Measurements from ENCODE around the gene ECT2L.

The ECT2L gene

DNA sequence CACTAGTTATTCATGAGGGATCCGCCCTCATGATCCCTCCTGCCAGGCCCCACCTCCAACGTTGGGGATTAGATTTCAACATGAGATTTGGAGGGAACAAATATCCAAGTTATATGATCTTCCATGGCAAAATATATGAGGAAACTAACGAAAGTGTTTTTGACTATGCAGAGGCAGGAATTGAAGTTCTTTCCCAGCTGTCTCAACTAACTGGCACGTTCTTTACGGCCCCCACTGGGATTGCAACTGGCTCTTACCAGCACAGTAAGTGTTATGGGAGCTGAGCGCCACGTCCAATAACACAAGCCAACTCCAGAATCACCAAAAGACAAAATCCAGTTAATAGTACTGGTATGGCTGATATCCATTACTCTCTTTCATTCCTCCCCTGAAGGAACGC is 66.6 kb downstream of the ECT2L start:
- no peak for DNase-seq (ENCODE audit: low read depth, low spot score)

DNA sequence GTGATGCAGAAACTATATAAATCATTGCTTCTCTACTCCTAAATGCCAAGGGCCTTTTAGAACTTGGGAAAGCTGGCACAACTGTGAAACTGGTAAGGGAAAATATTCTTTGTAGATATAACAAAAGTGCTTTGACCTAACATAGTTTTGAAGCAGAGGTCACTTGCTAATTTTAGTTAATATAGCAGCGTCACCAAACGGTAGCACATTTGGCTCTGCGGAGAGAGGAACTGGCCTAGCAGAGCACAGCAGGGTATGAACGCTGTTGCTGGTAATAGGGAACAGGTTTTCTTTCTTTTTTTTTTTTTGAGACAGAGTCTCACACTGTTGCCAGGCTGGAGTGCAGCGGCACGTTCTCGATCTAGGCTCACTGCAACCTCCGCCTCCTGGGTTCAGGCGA is 67.4 kb downstream of the ECT2L start:
- no peak for DNase-seq (ENCODE audit: low read depth, low spot score)

DNA sequence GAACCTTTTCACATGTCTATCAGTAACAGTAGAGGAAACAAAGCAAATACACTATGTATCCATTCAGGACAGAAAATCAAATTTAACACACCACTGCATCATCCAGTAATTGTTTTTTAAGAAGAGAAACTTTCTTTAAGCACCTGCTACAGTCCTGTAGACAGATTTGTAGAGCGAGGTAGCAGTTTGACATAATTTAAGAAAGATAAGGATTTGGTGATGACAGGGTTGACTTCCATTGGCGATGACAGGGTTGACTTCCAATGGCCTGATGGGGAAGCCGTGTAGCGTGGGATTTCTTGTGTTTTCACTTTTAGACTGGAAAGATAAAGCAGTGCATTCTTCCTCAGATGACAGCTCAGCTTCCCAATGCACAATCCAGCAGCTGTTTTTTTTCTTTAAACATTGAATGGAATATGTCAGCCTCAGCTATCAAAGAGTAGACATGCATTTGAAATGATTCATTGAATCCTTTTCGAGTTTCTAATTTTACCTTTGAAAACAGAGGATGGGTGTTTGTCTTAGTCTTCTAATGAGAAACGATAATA is 68.5 kb downstream of the ECT2L start:
- DNase-seq (ENCODE audit: low read depth, low spot score): no peak

DNA sequence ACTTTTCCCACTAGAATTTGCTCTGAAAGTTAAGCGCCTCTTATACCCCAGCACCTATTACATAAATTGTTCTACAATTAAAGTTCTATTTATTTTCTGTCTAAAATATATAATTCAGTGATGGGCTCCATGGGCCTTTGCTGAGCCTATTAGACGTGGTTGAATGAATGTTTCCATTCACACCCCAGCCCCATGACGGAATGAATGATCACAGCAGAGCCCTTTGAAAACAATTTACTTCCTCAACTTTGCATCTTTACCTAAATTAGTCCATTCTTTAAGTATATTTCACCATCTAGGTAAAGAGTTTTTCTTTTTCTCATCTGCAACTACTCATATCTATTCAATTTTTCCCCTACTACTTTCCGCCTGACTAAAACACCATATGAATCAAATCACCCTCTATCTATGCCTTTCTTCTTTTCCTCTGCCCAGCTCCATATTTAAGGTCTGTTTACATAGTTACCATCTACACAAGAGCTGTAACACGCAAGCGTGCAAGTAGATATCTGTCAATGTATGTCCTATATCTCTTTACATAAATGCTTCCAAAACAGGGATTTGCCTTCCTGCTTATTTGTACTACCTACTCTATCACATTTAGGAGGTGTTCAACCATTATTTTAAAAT is 69.7 kb downstream of the ECT2L start:
- DNase-seq (ENCODE audit: low read depth, low spot score): no peak

DNA sequence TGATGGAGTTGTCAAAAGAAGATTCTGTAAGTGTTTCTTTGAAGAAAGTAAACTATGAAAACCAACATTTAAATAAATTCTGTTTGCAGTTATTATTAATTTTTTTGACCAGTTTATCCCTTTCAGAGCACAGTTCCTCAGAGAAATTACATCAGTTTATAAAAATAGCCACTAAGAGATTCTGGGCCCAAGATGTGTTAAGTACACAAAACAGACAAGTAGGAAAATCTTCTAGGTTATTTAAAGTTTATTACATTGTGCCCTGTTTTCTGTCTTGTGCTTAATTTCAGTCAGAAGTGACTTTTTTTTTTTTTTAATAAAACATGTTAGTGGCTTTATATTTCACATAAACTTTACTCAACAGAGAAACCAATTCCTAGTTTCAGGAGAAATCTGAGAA is 72.3 kb downstream of the ECT2L start:
- no peak for DNase-seq (ENCODE audit: low read depth, low spot score)

DNA sequence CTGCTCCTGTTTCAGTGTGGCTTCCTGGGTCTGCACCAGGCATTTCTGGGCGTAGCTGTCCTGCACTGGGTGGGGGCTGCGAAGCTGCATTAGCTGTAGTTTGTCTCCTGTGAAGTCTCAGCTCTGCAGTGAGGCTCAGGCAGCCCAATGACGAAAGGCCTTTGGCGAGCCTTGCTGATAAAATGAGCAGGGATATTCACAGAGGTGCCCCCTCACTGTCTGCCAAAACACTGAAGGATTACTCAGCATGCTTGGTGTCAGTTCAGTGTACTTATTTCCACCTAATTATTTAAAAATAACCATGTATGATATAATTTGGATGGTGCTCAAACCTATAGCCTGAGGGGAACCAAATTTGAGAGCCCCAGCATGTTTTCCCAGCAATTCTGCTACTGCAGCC is 73.5 kb downstream of the ECT2L start:
- no peak for DNase-seq (ENCODE audit: low read depth, low spot score)

DNA sequence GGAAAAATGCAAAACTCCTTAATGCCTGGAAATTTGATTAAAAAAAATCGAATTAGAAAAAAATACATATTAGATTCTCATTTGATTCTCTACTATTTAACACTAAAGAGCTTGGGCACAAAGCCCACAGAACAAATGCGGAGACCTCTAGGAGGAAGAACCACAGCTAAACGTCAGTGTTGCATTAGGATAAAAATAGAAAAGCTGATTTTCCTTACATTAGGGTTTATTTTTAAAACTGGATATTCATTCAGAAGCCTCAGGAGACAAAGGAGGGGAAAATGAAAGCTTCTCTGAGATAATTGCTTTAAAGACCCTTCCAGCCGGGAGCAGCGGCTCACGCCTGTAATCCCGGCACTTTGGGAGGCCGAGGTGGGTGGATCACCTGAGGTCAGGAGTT is 77.3 kb downstream of the ECT2L start:
- no peak for DNase-seq (ENCODE audit: low read depth, low spot score)

DNA sequence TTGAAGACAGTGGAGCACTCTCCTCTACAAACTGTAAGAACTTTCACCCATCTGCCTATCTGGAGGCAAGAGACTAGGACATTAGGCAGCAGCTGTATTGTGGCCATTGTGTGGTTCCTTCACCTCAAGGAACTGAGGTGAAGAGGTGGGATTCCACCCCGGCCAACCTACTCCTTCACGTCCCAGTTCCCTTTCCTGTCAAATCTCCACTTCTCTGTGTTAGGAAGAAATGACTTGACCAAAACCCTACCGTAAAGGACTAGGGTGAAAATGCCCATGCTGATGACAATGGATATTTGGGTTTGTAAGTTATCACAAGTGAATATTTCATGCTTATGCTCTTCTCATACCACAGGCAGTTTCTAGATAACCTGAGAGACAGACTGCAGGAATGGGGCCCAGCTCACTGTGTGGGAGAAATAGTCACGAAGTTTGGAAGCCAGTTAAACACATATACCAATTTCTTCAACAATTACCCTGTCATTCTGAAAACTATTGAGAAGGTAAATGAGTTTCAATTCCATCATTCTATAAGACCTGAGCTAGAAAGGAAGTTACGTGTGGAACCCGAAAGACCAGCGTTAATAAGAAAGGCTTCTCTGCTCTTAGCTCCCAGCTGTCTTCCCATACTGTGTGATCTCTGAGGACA is 86.6 kb downstream of the ECT2L start:
- no peak for DNase-seq (ENCODE audit: low read depth, low spot score)

DNA sequence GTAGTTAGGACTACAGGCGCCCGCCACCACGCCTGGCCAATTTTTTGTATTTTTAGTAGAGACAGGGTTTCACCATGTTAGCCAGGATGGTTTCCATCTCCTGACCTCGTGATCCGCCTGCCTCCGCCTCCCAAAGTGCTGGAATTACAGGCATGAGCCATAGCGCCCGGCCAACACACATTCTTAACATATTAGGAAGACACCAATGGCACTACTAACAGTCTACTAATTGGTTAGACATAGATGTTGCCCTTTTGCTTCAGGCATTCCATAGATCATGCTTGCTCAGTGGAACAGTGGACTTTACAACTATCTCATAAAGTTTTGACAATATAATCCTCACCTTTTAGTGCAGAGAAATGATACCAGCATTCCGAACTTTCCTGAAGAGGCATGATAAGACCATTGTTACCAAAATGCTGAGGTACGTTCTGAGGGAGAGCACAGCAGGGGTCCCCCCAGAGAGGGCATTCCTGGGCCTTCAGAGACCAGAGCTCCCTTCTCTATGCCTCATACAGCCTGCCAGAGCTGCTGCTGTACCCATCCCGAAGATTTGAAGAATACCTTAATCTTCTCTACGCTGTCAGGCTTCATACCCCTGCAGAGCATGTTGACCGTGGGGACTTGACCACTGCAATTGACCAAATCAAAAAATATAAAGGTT is 89.4 kb downstream of the ECT2L start:
- no peak for DNase-seq (ENCODE audit: low read depth, low spot score)

DNA sequence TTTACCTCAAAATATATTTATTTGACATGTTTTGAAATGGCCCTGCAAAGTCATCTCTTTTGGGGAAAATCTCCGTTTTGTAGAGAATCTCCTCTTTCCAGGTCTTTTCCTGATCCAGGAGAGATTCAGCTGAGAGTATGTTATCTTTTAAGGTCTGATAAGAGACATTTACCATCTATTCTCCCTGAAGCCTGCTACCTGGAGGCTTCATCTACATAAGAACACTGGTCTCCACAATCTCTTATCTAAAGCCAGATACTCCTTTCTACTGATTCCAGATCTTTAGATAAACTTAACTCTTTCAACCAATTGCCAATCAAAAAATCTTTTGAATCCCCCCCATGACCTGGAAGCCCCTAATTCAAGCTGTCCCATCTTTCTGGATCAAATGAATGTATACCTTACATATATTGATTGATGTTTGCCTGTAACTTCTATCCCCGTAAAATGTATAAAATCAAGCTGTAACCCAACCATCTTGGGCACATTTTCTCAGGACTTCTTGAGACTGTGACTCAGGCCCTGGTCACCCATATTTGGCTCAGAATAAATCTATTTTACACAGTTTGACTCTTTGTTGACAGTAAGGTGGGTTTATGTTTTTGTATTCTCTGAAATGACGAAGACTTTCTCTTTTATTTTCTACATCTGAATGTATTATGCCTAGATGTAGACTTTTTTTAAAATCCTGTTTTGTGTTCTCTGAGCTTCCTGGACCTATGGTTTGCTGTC is 95.5 kb downstream of the ECT2L start:
- no peak for DNase-seq (ENCODE audit: low read depth, low spot score)

DNA sequence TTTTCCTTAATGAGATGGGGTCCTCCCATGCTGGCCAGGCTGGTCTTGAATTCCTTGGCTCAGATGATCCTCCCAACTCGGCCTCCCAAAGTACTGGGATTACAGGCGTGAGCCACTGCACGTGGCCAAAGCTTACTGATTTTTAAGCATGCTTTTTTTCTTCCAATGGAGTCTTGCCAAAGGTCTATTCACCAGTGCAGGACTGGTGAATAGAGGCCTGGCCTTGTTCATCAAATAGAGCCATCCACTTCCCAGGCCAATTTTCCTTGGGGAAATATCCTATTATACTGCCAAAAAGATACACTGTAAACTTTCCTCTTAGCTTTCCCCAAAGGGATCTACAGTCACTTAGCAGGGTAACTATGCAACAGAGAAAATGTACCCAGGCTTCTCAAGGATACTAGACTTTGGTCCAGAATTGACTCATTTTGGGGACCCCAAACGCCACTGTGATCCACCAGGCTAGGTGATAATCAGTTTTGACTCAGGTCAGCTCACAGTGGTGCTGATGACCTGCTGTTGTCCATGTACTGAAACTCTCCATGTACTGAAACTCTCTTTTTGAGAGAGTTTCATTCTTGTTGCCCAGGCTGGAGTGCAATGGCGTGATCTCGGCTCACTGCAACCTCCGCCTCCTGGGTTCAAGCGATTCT is 100.3 kb downstream of the ECT2L start:
- DNase-seq (ENCODE audit: low read depth, low spot score): no peak

DNA sequence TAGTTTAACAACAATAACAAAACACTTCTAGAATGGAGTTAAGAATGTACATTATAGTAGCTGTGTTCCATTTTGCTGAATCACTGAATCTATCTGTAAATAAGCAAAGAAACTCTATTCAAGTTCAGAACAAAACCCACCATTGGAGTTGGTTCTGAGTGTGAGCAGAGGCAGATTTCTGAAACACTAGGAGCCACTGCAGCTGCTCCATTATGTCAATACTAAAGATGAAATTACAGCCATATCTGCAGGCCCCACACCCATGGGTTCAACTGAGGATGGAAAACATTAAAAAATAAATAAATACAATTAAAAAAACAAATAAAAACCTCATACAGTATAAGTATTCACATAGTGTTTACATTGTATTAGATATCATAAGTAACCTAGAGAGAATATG is 101.1 kb downstream of the ECT2L start:
- no peak for DNase-seq (ENCODE audit: low read depth, low spot score)

DNA sequence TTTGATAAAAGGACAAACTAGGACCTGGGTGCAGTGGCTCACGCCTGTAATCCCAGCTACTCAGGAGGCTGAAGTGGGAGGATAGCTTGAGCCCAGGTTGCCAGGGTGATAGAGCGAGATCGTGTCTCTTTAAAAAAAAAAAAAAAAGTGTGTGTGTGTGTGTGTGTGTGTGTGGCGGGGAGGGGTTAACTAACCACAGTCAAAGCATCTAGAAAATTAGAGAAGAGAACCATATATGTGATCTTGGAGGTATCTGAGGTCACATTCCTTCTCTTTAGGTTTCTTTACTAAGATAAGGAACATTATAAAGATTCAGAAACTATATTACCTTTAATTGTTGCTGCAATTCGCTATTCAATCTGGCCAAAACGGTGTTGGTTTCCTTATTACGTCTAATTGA is 111.3 kb downstream of the ECT2L start:
- no peak for DNase-seq (ENCODE audit: low read depth, low spot score)

DNA sequence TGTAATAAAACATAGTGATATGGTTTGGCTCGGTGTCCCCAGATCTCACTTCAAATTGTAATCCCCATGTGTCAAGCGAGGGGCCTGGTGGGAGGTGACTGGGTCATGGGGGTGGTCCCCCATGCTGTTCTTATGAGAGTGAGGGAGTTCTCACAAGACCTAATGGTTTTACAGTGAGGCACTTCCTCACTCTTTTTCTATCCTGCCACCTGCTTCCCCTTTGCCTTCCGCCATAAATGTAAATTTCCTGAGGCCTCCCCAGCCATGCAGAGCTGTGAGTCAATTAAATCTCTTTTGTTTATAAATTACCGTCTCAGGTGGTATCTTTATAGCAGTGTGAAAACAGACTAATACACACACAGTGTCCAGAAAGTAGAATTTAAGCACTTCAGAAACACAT is 113.6 kb downstream of the ECT2L start:
- no peak for DNase-seq (ENCODE audit: low read depth, low spot score)

DNA sequence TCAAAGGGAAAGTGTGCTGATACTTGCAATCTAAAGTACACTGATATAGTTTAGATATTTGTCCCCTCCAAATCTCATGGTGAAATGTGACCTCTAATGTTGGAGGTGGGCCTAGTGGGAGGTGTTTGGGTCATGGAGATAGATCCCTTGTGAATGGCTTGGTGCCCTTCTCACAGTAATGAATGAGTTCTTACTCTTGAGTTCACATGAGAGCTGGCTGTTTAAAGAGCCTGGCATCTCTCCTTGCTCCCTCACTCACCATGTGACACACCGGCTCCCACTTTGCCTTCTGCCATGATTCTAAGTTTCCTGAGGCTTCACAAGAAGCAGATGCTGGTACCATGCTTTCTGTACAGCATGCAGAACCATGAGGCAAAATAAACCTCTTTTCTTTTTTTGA is 114.1 kb downstream of the ECT2L start:
- no peak for DNase-seq (ENCODE audit: low read depth, low spot score)

DNA sequence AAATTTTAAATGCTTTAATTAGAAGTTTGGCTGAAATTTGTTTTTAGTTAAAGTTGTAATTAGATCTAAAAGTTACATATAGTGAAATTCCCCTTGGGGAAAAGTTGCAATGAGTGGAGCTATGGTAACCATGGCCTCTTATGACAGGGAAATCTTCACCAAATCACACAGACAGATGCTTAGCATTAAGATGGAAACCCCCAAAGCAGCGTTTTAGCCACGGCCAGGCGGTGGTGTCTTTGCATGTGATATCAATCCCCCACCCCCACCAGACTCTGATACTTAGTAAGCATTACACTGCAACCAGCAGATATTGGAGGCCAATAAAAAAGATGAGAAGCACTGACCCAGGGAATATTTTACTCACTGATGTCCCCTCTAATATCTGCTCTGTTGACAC is 116.4 kb downstream of the ECT2L start:
- no peak for DNase-seq (ENCODE audit: low read depth, low spot score)

DNA sequence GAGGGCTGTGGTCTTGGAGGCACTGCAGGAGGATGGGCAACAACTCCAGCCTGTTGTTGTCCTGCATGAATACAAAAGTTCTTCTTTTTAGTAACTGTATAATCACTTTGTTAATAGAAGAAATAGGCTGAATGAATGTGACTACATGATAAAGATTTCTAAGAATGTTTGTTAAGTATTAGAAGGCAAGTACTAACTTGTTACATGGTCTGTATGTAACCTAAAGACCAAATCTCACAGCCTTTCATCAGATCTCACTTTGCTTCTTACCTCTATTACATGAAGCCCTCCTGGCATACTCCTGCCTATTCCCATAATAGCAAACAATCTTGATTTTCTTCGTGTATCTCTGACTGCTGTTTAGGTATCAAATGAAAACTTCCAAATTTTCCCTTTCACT is 118.8 kb downstream of the ECT2L start:
- DNase-seq (ENCODE audit: low read depth, low spot score): no peak

DNA sequence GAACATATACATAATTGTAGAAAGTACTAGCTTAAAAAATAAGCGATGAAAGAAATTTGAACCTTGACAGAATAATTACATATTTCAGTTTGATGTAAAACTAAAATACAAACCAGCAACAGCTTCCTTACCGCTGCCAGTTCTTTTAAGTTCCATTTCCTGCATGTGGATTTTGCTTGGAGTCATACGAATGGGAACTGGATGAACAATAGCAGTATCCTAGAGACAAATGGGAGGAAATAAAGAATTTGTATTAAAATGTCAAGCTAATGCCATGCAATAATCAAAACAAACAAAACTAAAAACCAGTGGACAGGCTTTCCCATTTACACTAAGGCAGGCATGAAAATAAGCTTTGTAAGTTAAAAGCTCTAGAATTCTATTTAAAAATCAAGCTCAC is 125.0 kb downstream of the ECT2L start:
- no peak for DNase-seq (ENCODE audit: low read depth, low spot score)

DNA sequence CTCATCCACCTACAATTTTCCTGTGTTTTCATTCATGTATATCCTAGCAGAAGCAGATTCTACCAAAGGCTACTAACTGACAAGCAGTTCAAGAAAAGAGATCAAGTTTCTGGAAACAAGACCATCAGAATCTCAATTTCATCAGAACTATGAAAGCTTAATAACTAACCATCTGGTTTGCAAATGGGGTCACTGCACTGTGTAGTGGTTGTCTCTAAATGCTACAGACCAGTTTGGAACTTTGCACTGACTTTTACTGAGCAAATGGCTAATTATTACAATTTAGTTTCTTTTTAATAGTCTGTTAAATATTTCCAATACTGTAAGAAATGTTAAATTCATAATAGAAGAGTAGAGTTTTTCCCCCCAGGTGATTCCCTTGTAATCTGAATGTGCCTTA is 127.7 kb downstream of the ECT2L start:
- DNase-seq (ENCODE audit: low read depth, low spot score): no peak

DNA sequence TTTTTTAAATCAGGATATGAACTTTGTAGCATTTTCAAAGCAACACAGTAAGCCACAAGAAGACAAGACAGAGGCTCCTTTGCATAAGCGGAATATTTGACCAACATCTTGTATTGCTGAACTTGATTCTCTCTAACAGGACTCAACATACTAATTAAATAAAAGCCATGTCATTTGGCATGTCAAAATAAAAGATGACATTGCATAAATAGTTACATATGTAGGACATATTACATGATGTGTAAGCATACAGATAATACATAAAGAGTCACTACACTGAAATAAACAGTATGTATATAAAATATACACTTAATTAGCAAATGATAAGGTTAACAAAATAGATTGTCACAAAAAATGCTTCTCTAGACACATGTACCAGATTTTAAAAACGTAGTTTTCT is 129.9 kb downstream of the ECT2L start:
- no peak for DNase-seq (ENCODE audit: low read depth, low spot score)

DNA sequence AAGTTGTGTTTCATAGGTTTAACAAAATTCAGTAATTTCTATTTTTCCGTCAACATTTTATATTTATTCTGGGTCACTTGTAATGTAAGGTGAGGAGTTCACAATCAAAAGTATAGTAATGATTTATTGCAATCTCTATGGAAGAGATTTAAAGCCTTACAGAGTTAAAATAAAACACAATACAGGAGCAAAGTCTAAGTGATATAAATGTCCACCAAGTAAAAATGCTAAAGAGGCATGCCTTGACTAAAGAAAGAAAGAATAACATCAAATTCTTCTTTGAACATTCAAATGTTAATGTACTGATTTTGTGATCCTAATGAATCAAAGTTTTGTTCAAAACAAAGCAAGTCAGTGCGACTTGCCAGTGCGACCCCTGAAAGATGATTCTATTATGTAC is 130.7 kb downstream of the ECT2L start:
- DNase-seq (ENCODE audit: low read depth, low spot score): no peak

DNA sequence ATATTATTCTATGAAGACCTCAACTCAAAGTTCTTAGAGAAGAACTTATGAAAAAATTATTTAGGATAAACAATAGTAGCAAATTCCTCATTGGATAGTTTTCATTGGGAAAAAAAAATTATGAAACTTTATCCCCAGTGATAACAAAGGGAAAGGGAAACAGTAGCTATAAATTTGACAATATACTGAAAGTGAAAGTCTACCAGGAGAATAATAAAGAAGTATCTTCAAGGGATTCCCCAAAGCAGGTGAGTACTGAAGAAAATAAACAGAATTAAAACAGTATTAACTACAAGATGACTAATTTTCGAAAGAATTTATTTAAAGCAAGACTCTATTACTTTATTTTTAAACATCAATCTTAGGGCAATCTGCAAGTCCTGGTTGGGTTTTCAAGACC is 135.8 kb downstream of the ECT2L start:
- no peak for DNase-seq (ENCODE audit: low read depth, low spot score)
